CD4-positive, alpha-beta T cell treated with Interleukin-17A for 1 hour (primary cell): ENCODE results near the gene XIAP.

Experiments
- DNase-seq: peaks from one replicate; pipeline ENCODE4 v3.0.0-alpha.2; 2020

XIAP gene

GRCh38 chrX:123961268-123962005, 101.6 kb downstream of the XIAP start, which contains the start of gene STAG2:
TSS of gene STAG2 (plus strand) at chrX:123961706. CDS start at chrX:124022628, 60,922 bp downstream.
- DNase-seq = peak; percentile 73

GRCh38 chrX:123962006-123962467, 102.2 kb downstream of the XIAP start:
- DNase-seq = peak; percentile 28

GRCh38 chrX:123962794-123963373, 103.0 kb downstream of the XIAP start:
- peak; percentile 90 for DNase-seq
